Fibroblast of mammary gland (primary cell): ENCODE results near the gene GLRX.
A peak's percentile ranks its signal among the peaks of the same experiment; 100 is the strongest.
"Not testable (repeated sequence)": the region's sequence is repeated elsewhere in the genome, so short reads cannot be mapped to it uniquely, and the experiment has no call there.

Experiments used
- DNase-seq: peaks from one replicate; pipeline ENCODE4 v3.0.0-alpha.2; 2010; ENCODE audit warnings: low read depth
- H3K4me3 ChIP-seq: 2 replicates; pipeline ENCODE4 v1.5.1; 2011; ENCODE audit warnings: low read depth, mild to moderate bottlenecking, low read length, moderate library complexity; ENCODE audit not compliant: control insufficient read depth
- TF ChIP-seq, protein P1 (sequence below): conservative IDR thresholded peaks from 2 replicates; pipeline ENCODE4 v1.5.1; 2011; ENCODE audit warnings: low read depth, low read length, inconsistent platforms; ENCODE audit not compliant: control insufficient read depth, insufficient read depth

The GLRX gene

DNA sequence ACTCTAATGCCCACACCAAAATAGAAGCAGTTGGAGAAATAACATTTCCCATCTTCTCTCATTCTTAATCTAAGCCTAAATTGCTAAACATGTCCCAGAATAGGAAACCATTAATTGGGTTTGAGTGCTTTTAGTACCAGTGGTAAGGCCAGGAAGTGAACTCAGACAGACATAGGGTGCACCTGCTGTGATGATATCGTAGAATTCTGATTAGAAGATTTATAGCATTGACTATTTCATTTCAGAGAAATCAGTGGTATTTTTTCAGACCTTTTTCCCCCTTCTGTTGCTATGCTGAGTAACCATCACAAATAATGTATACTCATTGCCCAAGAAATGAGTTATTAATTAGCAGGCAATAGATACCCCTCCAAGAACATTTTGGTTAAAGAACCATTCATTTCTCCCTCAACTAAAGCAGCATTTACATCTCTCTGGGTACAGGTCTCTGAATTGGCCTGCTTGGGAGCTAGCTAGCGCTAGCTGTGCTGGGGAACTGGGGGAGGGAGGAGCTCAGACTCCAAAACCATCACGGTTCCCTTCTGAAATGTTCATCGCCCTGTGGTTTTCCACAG lies 7.3 kb downstream of the GLRX start:
- TF ChIP-seq, protein P1, sequence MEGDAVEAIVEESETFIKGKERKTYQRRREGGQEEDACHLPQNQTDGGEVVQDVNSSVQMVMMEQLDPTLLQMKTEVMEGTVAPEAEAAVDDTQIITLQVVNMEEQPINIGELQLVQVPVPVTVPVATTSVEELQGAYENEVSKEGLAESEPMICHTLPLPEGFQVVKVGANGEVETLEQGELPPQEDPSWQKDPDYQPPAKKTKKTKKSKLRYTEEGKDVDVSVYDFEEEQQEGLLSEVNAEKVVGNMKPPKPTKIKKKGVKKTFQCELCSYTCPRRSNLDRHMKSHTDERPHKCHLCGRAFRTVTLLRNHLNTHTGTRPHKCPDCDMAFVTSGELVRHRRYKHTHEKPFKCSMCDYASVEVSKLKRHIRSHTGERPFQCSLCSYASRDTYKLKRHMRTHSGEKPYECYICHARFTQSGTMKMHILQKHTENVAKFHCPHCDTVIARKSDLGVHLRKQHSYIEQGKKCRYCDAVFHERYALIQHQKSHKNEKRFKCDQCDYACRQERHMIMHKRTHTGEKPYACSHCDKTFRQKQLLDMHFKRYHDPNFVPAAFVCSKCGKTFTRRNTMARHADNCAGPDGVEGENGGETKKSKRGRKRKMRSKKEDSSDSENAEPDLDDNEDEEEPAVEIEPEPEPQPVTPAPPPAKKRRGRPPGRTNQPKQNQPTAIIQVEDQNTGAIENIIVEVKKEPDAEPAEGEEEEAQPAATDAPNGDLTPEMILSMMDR, result no peak
- H3K4me3 ChIP-seq, result no peak overlapping the region
- no peak for DNase-seq

DNA sequence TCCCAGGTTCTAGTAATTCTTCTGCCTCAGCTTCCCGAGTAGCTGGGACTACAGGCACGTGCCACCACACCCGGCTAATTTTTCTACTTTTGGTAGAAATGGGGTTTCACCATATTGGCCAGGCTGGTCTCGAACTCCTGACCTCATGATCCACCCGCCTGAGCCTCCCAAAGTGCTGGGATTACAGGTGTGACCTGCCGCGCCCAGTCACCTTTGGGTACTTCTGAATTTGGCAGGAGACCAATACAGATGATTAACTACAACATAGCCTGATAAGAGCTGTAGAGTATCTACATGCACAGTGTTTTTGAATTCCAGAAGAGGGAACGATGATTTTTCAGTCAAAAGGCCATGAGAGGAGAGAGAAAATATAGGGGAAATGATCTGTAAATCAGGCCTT lies 9.5 kb downstream of the GLRX start:
- not testable (repeated sequence) for DNase-seq, H3K4me3 ChIP-seq

DNA sequence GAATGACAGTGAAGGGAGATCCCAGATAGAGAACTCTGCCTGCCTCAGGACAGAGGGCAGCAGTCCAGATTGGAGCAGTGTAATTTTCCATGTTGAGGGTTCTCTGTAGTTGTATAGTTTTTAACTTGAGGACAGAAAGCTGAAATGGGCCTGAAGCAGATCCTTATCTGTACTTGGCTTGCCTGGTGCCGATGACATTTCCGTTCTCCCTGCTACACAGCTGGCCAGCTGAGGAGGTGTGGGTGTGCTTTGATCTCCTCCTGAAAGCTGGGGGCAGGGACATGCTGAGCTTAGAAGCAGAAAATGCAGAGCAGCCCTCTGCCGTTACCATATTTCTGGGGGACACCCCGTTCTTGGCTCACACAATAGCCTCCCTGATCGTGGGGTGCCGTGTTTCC lies 10.5 kb downstream of the GLRX start:
- no peak overlapping the region for H3K4me3 ChIP-seq
- TF ChIP-seq, protein P1, result no peak
- peak; percentile 47 for DNase-seq

DNA sequence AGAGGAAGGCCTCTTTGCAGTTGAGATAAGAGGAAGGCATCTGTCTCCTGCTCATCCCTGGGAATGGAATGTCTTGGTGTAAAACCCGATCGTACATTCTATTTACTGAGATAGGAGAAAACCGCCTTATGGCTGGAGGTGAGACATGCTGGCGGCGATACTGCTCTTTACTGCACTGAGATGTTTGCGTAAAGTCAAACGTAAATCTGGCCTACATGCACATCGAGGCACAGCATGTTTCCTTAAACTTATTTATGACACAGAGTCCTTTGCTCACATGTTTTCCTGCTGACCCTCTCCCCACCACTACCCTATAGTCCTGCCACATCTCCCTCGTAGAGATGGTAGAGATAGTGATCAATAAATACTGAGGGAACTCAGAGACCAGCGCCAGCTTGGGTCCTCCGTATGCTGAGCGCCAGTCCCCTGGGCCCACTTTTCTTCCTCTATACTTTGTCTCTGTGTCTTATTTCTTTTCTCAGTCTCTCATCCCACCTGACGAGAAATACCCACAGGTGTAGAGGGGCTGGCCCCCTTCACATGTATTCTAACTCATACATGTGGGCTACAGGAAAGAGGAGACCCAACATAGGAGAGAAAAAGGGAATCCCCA lies 11.0 kb downstream of the GLRX start:
- DNase-seq, H3K4me3 ChIP-seq: not testable (repeated sequence)

DNA sequence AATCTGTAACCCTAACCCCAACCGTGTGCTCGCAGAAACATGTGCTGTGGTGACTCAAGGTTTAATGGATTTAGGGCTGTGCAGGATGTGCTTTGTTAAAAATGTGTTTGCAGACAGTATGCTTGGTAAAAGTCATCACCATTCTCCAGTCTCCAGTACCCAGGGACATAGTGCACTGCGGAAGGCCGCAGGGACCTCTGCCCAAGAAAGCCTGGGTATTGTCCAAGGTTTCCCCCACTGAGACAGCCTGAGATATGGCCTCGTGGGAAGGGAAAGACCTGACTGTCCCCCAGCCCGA lies 11.5 kb downstream of the GLRX start:
- DNase-seq, result peak; percentile 72
- H3K4me3 ChIP-seq, result not testable (repeated sequence)

DNA sequence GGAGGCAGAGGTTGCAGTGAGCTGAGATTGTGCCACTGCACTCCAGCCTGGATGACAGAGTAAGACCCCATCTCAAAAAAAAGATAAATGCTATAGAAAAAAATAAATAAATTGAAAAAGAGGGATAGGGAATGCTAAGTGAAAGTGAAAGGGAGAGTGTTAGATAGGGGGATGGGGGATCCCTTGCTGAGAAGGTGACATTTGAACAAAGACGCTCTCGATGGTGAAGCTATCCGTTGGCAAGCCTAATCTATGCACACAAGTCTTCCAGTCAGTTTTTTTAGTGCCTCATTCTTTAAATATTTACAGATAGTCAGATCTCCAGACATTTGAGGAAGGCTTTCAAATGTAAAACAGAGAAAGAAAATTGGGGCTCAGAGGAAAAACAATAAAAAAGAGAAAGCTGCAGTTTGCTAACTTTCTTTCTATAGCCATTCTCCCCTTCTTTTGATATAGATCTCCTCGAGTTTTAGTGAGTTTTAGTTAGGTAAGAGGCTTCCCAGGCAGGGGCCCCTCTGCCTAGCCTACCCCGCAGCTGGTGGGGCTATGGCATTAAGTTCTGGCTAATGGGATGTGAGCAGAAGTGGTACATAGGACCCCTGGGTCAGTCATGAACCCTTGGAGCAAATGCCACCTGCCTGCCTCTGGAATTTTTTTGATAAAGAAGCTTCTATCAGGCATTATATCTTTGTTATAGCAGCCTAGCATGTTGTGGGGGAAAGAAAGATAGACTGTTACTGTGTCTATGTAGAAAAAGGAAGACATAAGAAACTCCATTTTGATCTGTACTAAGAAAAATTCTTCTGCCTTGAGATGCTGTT lies 12.0 kb downstream of the GLRX start:
- no peak for DNase-seq
- TF ChIP-seq, protein P1, result no peak
- H3K4me3 ChIP-seq, result no peak overlapping the region

DNA sequence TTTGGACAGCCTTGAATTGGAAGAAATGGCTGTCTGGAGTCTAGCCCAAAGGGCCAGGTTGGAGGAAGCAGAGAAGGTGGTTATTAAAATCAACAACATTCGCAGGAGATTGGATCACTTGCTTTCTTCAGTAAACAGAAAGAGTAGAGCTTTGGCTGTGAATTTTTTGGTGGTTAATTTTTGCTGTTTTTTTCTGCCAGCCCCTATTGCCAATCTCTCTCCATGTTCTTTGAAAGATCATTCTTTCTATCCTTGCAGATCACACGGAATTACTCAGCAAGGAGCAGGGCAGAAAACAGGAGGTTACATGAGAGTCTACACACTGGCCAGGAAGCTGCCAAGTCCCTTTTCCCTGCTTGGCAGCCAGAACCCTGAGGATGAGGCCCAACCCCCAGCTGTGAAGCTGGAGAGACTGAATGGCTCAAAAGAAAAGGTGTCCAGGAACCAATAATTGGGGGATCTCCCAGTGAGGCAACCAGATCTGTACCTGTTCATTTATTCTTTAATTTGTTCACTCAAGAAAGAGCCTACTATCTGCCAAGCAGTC lies 13.0 kb downstream of the GLRX start:
- TF ChIP-seq, protein P1, result no peak
- no peak overlapping the region for H3K4me3 ChIP-seq
- peak; percentile 76 for DNase-seq

DNA sequence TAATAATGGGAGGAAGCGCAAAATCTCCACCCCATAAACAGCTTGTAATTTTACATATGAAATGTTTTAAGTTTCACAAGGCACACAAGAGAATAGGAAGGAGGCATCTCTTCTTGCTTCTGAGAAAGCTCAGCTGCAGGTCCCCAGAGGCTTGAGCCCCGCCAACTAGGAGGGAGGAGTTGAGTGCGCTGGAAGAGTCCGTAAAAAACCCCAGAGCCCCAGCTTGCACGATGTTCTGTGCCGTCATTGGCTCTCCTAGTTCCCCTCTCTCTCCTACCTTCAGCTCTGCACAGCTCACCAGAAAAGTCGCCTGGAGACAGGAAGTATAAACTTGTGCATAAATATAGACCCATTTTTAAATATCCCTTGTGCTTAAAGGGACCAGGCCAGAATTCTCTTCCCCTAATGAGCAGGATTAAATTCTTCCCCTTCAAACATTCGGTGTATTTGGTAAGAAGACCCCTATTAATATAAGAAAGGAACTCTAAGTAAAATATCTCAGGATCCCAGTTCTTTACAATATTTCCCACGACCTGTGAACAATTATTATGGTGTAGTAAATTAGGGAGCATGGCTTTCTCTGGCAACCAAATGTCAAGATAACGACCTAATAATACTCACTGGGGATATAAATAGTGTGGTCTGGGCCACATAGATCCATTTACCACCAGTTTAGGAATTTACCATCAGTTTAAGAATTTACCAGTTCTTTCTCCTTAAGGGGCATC lies 13.7 kb downstream of the GLRX start:
- TF ChIP-seq, protein P1, result no peak

More for the DNA sequence above, 13.7 kb downstream of the GLRX start:
- DNase-seq, result peak; percentile 90
- no peak overlapping the region for H3K4me3 ChIP-seq
